Measurements from ENCODE around the gene ALG3. TPM values are rescaled to one million over a fixed set of nuclear protein-coding genes. Genes with fewer than 3 reads are reported as not detected.

ALG3 gene
- total RNA-seq, 2 experiments from 2014 or later, result 43.2 to 45.7 TPM

- ChIA-PET CTCF (interaction anchor here (1.1 to 1.2 kb wide), 2 partner anchors 13 to 15 kb away, joined by 3 read pairs; no protein-coding TSS in a partner anchor), POLR2A (no interaction called here)
- no peaks in the 10 kb centered on the region for H3K4me1 Mint-ChIP-seq
- H3K9me3 Mint-ChIP-seq, result no peaks in the 10 kb centered on the region
- H3K27me3 Mint-ChIP-seq, result no peaks in the 10 kb centered on the region
- no peak for DNase-seq
- H3K36me3 Mint-ChIP-seq (ENCODE audit: low read depth), result peaks cover 18% of the 10 kb centered on the region
- H3K4me3 Mint-ChIP-seq, result no peak overlapping the region
- H3K27ac Mint-ChIP-seq, result no peak overlapping the region
Measured at GRCh38 chr3:184196536-184196935, 52.2 kb downstream of the ALG3 start.

DNA sequence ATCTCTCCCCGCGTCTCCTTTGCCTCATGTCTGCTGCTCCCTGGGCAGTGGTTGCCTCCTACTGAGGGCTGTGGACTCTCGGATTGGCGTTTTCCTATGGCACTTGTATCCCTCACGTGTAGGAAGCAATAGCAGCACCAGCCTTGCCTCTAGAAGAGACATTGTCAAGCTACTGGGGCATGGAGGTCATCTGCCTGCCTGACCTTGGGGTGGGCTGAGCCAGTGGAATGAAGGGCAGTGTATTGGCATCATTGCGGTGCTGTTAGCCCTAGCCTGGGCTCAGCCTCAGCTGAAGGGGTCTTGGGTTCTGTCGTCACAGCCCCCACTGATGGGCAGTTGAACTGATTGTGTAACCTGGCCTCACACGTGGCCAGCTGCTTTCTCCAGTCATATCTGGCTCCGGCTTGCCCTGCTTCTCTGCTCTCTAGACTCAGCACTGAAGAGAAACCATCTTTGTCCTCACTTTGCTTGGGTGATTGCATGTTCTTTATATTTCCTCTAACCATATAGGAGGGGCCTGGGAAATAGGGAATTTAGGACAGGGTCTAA is 54.7 kb downstream of the ALG3 start:
- H3K36me3 Mint-ChIP-seq (ENCODE audit: low read depth), result peaks cover 29% of the 10 kb centered on the region
- H3K9me3 Mint-ChIP-seq, result no peaks in the 10 kb centered on the region
- ChIA-PET CTCF (interaction anchor here (0.8 to 1.2 kb wide), 3 partner anchors 9 to 34 kb away, joined by 3 read pairs; no protein-coding TSS in a partner anchor), POLR2A (no interaction called here)
- H3K27me3 Mint-ChIP-seq, result no peaks in the 10 kb centered on the region
- DNase-seq, result no peak
- H3K4me1 Mint-ChIP-seq, result peaks cover 4% of the 10 kb centered on the region
- no peak overlapping the region for H3K27ac Mint-ChIP-seq
- no peak overlapping the region for H3K4me3 Mint-ChIP-seq

- H3K4me1 Mint-ChIP-seq, result peaks cover 8% of the 10 kb centered on the region
- no peak for DNase-seq
- no peaks in the 10 kb centered on the region for H3K9me3 Mint-ChIP-seq
- H3K27ac Mint-ChIP-seq, result no peak overlapping the region
- no peaks in the 10 kb centered on the region for H3K27me3 Mint-ChIP-seq
- ChIA-PET POLR2A (no interaction called here), CTCF (interaction anchor here (1.2 kb wide), 1 partner anchor 11 kb away, joined by 3 read pairs; no protein-coding TSS in a partner anchor)
- H3K4me3 Mint-ChIP-seq, result no peak overlapping the region
- H3K36me3 Mint-ChIP-seq (ENCODE audit: low read depth), result peaks cover 33% of the 10 kb centered on the region
Measured at GRCh38 chr3:184192889-184193288, 55.9 kb downstream of the ALG3 start.

Small RNA genes within 50 kb of the gene (microRNA-seq; reads per million reads assigned to microRNA genes)
- not detected for gene MIR1224 (ENCODE audit: borderline microRNAs expressed, borderline replicate concordance)

Other genes with a start within 250 kb of the ALG3 start
- gene ABCC5, start 231.1 kb downstream of the ALG3 start, total RNA-seq, result 10 to 100 TPM; 19.0 to 19.2 TPM
- not detected for gene HTR3D, start 217.2 kb downstream of the ALG3 start, total RNA-seq
- not detected for gene HTR3C, start 195.9 kb downstream of the ALG3 start, total RNA-seq
- gene HTR3E, start 151.9 kb downstream of the ALG3 start, total RNA-seq, result not detected
- gene EIF2B5, start 113.6 kb downstream of the ALG3 start, total RNA-seq, result 10 to 100 TPM; 53.0 to 60.0 TPM
- 10 to 100 TPM; 35.0 to 36.3 TPM for gene DVL3, start 93.6 kb downstream of the ALG3 start, total RNA-seq
- gene AP2M1, start 74.1 kb downstream of the ALG3 start, total RNA-seq, result 100 to 1,000 TPM; 222 to 223 TPM
- gene ABCF3, start 62.8 kb downstream of the ALG3 start, total RNA-seq, result 10 to 100 TPM; 62.2 to 64.4 TPM
- gene VWA5B2, start 19.4 kb downstream of the ALG3 start, total RNA-seq, result not detected
- 1 to 10 TPM; 4.2 to 4.7 TPM for gene EEF1AKMT4, start 710 bp upstream of the ALG3 start, total RNA-seq
- not detected for gene CAMK2N2, start 12.6 kb upstream of the ALG3 start, total RNA-seq
- gene ECE2, start 27.1 kb upstream of the ALG3 start, total RNA-seq, result not detected
- gene PSMD2, start 50.3 kb upstream of the ALG3 start, total RNA-seq, result 100 to 1,000 TPM; 188 to 193 TPM
- gene EIF4G1, start 65.6 kb upstream of the ALG3 start, total RNA-seq, result 100 to 1,000 TPM; 269 to 300 TPM
- gene FAM131A, start 88.6 kb upstream of the ALG3 start, total RNA-seq, result 1 to 10 TPM; 3.6 to 4.4 TPM
- gene CLCN2, start 112.6 kb upstream of the ALG3 start, total RNA-seq, result 1 to 10 TPM; 3.0 to 3.6 TPM
- gene POLR2H, start 112.7 kb upstream of the ALG3 start, total RNA-seq, result 10 to 100 TPM; 74.4 to 79.9 TPM
- not detected for gene THPO, start 129.2 kb upstream of the ALG3 start, total RNA-seq
- not detected for gene CHRD, start 131.1 kb upstream of the ALG3 start, total RNA-seq

Data from activated CD4-positive, alpha-beta T cell treated with anti-CD3 and anti-CD28 coated beads, Interleukin-2, amount 10 ng/mL, durations not matched to agents 7 days and 5 days (primary cell).